ENCODE results near the gene FSD1.
"Not testable (repeated sequence)": the region's sequence is repeated elsewhere in the genome, so short reads cannot be mapped to it uniquely, and the experiment has no call there.

The FSD1 gene

GRCh38 chr19:4327877-4328242 lies 23.5 kb downstream of the FSD1 start:
- no peak for DNase-seq (ENCODE audit: low read depth)
- no peak for TF ChIP-seq CTCF (conservative IDR thresholded peaks at IDR 0.05; ENCODE audit: low read length)
- peak overlapping the region; percentile 56 for H3K4me3 ChIP-seq (ENCODE audit: low read length)

GRCh38 chr19:4328243-4328990 lies 24.0 kb downstream of the FSD1 start:
- DNase-seq (ENCODE audit: low read depth): peak; percentile 92
- no peak for TF ChIP-seq CTCF (conservative IDR thresholded peaks at IDR 0.05; ENCODE audit: low read length)
- peak overlapping the region; percentile 66 for H3K4me3 ChIP-seq (ENCODE audit: low read length)

GRCh38 chr19:4328991-4329681 lies 24.7 kb downstream of the FSD1 start:
- DNase-seq (ENCODE audit: low read depth): not testable (repeated sequence)
- H3K4me3 ChIP-seq (ENCODE audit: low read length): peak overlapping the region; percentile 66

GRCh38 chr19:4329858-4330257 lies 25.5 kb downstream of the FSD1 start:
- no peak for TF ChIP-seq CTCF (conservative IDR thresholded peaks at IDR 0.05; ENCODE audit: low read length)
- no peak overlapping the region for H3K4me3 ChIP-seq (ENCODE audit: low read length)
- DNase-seq (ENCODE audit: low read depth): no peak

- no peak overlapping the region for H3K4me3 ChIP-seq (ENCODE audit: low read length)
- TF ChIP-seq CTCF (conservative IDR thresholded peaks at IDR 0.05; ENCODE audit: low read length): no peak
- no peak for DNase-seq (ENCODE audit: low read depth)
Measured at GRCh38 chr19:4334929-4335570, 30.7 kb downstream of the FSD1 start.

- peak; percentile 25 for DNase-seq (ENCODE audit: low read depth)
- TF ChIP-seq CTCF (conservative IDR thresholded peaks at IDR 0.05; ENCODE audit: low read length): no peak
- peak overlapping the region; percentile 56 for H3K4me3 ChIP-seq (ENCODE audit: low read length)
Measured at GRCh38 chr19:4337906-4338440, 33.6 kb downstream of the FSD1 start.

GRCh38 chr19:4338441-4339355 lies 34.3 kb downstream of the FSD1 start, which contains the start of gene STAP2:
Gene STAP2, minus strand, starts transcription at chr19:4338827. Its CDS starts 74 bp downstream, at chr19:4338753.
- no peak for TF ChIP-seq CTCF (conservative IDR thresholded peaks at IDR 0.05; ENCODE audit: low read length)
- H3K4me3 ChIP-seq (ENCODE audit: low read length): peak within 1 kb of the TSS; percentile 56
- DNase-seq (ENCODE audit: low read depth): no peak
